Measurements from ENCODE around the gene CHST1.

Gene CHST1, protein sequence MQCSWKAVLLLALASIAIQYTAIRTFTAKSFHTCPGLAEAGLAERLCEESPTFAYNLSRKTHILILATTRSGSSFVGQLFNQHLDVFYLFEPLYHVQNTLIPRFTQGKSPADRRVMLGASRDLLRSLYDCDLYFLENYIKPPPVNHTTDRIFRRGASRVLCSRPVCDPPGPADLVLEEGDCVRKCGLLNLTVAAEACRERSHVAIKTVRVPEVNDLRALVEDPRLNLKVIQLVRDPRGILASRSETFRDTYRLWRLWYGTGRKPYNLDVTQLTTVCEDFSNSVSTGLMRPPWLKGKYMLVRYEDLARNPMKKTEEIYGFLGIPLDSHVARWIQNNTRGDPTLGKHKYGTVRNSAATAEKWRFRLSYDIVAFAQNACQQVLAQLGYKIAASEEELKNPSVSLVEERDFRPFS
- total RNA-seq, result 0 reads per million in 2 donors

DNA sequence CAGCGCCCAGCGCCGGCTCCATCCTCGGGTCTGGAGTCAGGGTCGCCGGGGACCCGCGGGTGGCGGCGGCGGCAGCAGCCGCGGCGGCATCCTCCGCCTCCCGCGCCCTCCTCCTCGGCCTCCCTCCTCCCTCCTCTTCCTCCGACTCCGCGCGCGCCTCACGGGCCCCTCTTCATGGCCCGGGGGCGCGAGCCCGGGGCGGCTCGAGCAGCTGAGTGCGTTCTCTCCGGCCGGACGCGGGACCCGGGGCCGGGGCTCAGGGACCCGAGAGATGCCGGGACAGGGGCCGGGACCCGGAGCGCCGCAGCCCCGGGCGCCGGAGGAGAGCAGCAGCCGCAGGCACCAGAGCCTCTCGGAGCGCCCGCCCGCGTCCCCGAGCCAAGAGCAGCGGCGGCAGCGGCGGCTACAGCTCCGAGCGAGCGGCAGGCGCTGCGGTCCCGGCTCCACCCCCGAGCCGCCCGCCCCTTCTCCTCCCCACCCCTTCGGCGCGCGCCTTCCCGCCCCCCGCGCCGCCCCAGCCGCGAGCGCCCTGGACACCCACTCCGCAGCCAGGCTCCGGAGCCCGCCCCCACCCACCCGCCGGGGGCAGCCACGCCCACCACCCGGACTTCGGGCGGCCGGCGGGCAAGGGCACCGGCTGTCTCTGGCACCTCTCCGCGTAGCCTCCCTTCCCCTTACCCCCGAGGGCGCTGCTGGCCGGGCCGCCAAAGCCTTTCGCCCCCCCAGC is at the start of gene CHST1:
Gene CHST1 (minus strand): TSS at position 417 of the 727 bp plus-strand sequence. CDS start 14,699 bp downstream, outside the sequence.
- DNase-seq, result no peak

DNA sequence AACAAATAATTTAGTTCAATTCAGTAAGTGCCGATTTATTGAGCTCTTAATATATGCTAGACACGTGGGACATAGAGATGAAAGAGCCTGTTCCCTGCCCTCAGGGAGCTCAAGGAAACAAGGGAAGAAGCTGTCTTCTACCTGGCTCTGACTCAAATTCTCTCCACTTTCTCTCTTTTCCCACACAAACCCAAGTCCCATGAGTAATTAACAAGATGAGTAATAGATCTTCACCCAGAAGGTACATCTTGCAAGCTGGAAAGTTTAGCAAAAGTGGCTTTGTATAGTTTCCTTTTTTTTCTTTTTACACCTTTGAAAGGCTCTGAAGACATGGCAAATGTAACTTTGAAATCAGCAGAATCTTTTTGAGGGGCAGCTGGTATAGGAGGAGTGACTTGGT is 48.2 kb upstream of the CHST1 start:
- no peak for DNase-seq

DNA sequence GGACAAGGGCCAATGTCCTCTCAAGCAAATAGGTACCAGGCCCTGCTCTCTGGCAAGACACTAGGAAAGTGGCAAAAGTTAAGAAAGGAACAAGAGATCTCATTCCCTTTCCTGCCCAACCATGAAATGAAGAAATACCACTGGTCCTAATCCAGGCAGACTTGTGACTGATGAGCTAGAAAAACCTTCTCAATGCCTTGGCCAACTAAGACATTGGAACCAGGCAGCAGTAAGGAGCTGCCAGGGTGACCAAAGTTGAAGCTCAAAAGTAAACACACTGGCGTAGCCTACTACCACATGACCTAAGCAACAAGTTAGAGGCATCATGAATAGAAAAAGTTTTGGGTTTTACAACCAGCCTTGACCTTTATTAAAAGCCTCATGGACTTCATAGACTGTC is 45.1 kb upstream of the CHST1 start:
- no peak for DNase-seq

DNA sequence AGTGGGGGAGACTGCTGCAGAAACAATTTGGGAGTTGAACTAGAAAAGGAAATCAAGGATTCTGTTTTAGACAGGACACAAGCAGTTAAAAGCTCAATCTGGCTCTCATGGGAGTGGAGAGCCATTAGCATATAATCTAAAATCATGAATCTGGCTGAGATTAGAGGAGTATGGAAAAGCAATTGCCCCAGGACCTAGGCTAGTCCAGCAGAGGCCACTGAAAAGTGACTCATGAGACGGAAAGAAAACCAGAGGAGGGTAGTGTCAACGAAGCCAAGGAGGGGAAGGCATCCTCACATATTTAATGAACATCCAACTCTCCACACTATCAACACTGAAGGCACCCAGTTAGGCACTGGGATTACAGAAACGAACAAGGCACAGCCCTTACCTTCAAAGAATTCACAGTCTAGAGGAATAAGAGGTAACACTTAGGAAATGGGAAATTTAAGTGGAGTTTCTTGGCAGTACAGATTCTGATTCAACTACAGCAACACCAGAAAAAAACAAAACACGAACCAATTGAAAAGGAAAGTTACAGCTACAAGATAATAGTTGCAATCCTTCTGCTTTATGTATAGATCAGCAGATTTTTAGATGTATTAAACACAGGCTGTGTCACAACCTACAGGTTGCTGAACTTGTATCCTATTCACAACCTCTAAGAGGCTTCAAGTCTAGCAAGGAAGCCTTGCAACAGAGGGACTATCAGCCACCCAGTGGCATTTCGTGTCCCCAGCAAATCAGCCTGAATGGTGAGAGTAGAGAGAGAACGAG is 43.7 kb upstream of the CHST1 start:
- no peak for DNase-seq

DNA sequence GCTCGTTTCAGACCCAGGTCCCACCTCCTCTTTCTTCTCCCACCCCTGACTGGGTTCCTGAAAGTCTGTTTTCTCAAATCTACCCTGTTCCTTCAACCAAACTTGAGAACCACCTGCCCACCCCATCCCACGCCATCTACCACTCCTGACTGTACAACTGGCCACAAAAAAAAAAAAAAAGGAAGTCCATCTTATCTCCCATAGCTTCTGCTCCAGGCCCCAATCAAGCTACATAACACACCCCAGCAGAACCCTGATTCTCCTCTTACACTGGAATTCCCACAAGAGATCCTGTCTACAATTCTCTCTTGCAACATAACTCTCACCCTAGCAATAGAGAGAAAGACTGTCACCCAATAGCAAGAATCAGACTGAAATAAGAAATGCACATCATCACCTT is 39.2 kb upstream of the CHST1 start:
- no peak for DNase-seq

DNA sequence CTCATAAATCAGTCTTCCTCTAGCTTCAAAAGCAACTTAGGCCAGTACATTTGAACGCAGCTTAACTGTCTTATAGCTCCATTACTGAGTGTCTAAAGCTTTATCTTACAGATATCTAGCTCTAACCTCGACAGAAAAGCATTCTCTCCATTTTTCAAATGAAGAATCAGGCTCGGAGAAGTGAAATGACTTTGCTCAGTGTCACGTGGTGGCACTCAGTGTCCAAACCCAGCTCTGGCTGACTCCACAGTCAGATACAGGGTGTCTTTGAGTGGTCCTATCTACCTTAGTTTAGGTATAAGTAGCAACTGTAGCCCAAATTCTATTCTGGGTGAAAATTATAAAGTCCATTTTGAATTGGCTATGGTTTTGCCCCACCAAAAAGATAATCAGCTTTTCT is 38.7 kb upstream of the CHST1 start:
- no peak for DNase-seq

DNA sequence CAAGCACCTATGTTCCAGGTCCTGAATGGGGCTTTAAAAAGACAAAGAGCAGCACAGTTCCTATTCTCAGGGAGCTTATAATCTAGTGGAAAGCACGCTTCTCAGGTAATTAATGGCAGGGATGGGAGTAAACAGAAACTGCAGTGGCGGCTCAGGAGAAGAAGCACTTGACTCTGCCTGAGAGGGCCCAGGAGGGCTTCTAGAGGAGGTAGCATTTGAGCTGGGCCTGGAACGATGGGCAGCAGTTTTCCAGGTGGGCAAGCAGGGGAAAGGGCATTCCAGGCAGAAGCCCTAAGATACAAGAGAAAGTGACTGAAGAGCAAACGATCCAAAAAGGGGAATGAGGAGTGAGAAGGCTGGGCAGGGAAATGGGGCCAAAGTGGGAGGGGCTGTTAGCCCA is 37.1 kb upstream of the CHST1 start:
- DNase-seq, result no peak

DNA sequence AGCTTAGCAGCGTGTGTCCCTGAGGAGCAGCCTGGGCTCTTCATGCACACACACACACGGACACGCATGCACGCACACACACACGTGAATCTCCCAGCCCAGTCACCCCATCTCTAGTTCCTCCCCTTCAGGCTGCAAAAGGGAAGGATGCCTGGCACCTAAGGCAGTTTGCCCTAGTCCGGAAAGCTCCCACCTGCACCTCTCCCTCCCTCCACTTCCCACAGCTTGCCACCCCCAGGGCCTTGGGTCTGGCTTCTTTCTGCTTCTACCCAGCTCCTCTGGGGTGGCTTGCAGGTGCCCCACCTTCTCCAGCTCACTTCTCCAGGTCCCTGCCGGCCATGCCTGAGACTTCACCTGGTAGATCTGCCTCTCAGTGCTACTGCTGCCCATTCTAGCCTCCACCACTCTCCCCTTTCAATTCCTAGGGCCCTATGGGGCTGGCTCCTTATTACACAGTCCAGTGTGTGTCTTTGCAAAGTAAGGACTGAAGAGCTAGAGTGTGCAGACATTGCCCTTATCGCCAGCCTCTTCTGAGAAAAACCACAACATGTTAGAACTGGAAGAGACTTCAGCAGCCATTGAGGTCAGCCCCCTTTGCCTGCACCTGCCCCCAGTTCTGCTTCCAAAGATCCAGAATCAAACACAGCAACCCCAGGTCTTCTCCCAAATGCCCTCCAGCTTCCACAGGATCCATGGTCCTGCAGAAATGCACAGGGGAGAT is 33.5 kb upstream of the CHST1 start:
- no peak for DNase-seq

DNA sequence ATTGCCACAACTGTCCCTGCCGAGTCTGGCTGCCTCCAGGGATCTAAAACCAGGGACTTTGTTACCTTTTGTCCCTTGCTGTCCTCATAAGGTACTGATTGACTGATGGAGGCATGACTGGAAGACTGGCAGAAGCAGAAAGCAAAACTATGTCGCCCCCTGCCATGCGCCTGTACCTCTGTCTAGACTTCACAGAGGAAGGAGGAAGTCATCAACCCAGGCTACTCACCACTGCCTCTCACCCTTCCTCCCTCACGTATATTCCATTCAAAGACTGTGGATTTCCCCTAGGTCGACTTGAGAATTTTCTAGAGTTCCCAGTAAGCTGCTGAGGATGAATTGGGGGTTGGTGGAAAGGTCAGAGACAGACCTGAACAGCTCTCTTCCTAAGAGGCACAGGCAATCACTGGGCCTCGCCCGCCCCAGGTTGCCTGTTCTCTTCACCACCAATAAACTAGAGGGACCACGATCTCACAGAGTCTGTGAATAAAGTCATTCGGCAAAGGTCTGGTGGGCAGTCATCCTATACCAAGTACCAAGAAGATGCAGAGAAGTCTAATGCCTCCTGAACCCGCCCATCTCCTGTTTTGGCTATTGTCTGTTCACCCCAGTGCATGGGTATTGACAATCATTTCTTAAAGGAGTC is 27.5 kb upstream of the CHST1 start:
- no peak for DNase-seq

DNA sequence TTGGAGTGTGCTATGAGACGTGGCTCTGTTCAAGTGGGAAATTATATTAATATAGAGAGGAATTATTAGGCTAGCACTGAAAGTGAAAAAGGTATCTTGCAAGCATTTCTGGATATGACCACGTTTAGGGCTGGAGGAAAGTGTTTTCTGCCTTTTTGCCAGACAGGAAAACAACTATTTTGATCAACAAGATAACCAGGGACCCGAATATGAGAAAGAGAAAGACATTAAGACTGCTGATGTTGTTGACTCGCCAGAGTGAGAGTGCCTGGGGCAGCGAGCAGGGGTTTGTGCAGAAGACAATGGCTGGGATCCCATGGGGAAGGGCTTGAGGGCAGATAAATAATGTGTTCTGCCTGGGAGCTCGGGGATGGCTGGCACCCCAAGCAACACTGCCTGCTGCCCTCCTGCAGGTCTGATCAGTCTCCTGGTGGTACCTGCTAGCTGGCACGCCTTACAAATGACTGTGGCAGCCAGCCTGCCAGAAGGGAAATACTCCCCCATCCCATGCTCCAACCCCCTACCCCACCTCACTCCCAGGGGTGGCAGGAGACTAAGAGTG is 23.1 kb upstream of the CHST1 start:
- DNase-seq, result no peak

DNA sequence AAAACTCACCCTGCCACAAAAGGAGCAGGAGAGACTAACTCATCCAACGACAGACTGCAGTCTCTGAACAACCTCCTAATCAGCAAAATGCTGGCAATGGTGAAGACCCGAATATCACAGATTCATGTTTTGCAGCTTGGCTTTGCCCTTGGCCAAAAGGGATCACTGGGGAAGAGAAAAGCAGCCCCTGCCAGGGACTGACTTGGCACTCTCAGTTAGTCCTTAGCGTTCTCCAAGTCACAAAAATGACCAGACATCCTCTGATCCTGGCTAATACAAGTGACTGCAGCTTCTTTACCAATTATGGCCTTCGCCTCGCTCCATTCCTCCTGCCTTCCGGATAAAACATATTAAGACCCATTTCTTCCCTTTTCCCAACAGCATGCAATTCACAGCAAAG is 22.4 kb upstream of the CHST1 start:
- DNase-seq, result no peak

DNA sequence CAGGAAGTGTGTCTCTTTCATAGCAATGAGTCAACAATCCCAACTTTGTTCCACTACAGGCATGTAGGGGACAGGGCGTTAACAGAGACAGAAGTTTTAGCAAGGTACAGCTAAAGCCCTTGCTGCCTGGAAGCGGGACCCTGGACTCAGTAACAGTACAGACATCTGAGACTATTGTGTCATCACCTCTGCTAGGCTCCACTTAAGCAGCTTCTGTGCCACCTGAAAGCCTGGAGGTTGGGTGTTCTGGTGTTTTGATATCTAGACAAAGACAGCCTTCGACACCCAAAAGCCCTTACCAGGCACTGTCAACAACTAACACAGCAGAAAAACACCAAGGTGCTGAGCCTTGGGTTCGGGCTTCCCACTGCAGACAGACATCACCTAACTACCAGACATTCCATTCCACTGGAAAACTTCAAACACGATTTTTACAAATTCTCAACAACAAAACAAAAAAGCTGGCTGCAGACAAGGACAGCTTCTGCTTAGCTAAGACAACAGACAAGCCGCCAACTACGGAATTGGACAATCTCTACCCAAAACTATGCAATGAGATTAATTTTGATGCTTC is 20.6 kb upstream of the CHST1 start:
- no peak for DNase-seq

DNA sequence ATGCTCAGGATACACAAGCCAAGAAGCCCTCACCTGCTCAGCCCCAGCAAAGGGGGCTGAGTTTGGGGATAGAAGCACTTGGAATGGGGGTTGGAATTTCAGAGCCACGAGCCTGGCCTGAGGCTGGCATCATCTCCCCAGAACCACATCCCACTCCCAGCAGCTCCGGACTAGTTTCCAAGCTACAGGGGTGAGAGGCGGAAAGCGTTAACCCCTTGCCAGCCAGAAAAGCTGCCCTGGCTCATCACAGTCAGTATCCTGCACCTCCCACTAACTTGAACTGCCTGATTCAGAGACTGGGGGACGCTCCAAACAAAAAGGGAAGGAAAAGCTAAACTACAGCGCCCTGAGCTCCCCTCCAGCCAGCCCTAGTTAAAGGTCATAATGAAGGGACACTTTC is 19.0 kb upstream of the CHST1 start:
- no peak for DNase-seq

DNA sequence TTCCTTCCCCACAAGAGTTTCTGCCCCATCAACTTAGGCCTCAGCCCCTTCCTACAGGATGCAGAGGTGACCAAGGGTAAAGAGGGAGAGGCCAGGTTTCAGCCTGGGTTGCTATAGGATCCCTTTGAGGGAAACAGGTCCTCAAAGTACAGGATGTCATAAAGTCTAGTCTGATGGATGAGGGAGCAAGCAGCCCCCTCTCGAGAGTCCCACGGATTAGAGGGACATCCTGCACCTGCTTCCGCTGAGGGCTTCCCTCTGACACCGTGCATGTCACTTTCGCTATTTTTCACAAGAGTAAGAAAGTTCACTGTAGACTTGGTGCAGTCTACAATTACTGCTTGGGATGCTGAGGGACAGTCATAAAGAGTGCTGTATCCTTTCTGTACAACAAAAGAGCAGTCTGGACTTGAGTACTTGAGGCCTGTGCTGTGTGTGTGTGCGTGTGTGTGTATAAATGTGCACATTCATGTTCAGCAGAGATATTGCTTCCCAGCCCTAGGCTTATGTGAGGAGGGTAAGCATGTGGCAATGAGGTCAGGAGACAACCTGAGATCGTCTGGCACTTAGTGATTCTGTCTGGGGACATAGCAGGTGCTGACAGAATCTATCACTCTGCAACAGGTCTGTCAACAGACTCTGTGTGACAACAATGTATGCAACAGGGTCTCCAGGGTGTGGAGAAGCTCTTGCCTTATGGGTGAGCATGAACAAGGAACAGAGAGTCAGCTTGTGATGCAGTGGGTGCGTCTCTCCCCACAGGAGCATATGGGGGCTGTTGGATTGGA is 18.0 kb upstream of the CHST1 start:
- no peak for DNase-seq

DNA sequence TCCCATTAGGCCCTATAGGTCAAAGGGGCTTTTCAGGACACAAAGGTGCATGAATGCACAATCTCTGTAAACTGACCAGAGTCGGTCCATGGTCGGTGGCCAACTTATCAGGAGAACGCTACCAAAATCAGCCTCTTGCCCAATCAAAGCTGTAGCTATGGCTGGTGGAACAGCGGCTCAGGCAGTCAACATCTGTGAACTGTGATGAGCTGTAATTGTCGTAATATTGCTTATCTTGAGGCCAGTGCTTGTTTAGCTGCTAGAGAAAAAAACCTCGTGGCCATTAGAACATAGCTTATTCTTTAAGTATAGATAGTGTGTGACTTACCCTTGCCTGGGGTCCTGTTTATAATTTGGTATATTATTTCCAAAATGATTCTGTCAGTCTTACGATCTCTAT is 14.4 kb upstream of the CHST1 start:
- DNase-seq, result no peak

DNA sequence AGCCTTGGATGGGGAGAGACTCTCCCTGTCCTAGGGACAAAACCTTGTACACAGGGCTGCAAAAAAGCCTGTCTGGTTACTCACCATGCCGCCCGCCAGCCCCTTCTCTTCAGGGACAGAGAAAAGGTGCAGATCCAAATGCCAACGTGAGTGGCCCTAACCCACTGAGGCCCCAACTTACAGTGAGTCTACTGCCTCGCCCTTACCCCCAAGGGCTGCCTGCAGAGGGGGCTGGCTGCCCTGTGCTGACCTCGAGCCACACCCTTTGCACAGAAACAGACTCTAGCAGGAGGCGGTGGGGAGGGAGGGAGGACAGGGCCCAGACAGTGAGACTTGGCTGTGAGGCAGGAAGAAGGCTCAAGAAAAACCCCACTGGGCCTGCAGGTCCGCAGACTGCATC is 13.6 kb upstream of the CHST1 start:
- no peak for DNase-seq

DNA sequence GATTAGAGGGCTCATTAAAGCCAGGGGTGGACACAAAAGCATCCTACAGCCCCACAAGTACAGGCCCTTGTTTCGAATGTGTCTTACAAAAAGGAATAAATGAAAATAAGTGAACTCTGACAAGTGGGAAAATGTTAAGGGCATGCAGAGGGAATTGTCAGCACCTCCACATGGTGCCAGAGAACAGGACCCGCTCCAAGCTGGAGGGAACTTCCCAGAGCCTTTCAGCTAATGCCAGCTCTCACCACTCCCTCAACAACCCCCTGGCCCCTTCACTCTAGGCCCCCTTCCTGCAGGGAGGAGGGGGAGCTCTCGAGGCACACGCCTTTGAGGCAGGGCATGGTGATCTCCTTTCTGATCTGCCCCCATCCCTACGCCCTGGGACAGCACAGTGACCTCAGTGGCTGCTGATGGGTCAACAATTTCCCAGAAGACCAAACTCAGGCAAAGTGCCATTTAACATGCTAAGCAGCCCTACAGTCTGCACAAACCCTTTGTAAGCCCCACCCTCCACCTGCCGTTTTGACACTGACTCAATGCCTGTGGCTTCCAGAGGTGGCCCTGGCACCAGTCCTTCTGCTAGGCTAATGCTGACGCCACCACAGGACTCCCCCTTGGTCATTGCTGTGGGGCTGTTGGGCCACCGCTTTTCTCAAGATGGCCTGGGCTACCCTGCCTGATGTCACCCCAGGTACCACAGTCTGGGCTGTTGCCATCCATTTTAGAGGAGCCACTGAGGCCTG is 12.5 kb upstream of the CHST1 start:
- DNase-seq, result no peak

DNA sequence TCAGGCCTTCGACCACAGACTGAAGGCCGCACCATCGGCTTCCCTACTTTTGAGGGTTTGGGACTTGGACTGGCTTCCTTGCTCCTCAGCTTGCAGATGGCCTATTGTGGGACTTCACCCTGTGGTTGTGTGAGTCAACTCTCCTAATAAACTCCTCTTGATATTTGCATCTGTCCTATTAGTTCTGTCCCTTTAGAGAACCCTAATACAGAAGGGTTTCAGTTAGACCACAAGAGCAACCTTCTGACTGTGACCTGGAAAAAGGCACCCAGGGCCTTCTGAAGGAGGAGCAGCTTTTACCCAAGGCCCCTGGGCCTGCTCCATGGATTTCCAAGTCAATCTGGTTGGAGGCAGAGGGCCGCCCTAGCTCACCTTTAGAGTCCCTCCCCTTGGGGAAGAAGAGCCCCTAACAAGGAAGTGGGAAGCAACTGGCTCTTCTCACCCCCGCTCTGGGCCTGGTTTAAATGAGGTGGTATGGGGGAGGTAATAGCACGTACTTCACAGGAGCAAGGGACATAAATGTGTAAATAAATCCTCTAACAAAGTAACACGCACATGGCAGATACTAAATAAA is 11.2 kb upstream of the CHST1 start:
- no peak for DNase-seq

DNA sequence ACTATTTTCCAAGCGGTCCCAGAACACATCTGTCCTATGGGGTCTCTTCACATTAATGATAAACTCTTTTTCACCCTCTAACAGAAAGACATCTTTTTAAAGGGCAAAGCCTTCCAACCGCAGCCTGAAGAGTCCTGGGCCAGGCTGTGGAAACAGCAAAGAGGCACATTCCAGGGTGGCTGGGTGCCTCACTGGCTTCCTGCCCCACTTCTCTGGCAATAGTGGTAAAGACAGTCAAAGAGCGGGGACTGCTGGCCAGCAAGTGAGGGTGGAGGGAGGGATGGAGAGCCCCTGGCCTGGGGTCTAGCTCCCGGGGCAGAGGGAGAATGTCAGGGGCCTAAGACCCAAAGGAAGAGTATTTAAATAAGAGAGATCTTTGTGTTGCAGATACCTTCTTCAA is 10.2 kb upstream of the CHST1 start:
- no peak for DNase-seq
